Measurements from ENCODE around the gene CLCN1.
"Not testable (repeated sequence)": the region's sequence is repeated elsewhere in the genome, so short reads cannot be mapped to it uniquely, and the experiment has no call there.

Gene CLCN1

DNA sequence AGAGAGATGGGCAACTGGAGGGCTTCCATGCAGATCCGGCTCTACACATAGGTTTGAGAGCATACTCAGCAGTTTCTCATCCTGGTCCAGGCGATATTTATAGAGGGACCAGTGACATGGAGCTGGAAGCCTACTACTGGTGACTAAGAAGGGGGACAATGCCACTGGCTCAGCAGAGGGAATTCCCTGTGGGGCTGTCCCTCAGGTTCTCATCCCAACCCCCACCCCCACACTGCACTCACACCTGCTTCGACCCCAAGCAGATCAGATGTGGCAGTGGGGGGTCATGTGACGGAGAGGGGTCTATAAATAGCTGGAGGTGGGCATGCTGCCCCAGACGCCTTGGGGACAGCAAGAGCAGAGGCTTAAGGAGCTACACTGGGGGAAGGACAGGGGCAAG lies at the start of gene CLCN1:
CLCN1 (plus strand) TSS at position 336 of the 400 bp plus-strand sequence. CDS start 102 bp downstream, outside the sequence.
- no peak for DNase-seq

DNA sequence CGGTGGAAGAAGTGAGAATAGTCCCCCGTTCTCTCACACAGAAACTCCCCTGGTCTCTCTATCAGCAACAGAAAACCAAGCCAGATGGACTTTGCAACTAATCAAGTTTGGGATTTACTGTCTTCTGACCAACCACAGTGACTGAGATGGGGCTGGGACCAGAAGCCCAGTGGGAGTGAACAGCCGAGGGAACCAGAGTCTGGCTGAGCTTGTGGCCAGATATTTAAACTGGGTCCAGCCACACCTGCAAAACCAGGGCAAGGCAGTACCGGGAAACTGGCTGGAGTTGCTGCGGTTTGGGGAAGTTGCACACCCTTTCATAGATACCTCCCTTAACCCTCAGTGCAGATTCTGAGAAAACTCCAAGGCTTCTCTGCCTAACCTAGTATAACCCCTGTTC lies 46.7 kb upstream of the CLCN1 start:
- no peak for DNase-seq

- no peak for DNase-seq
Observed at GRCh38 chr7:143271240-143271639, 44.7 kb upstream of the CLCN1 start.

GRCh38 chr7:143272871-143273270 lies 43.0 kb upstream of the CLCN1 start:
- no peak for DNase-seq

- peak; percentile 68 for DNase-seq
Observed at GRCh38 chr7:143279186-143280098, 36.5 kb upstream of the CLCN1 start.

GRCh38 chr7:143280160-143280559 lies 35.8 kb upstream of the CLCN1 start:
- no peak for DNase-seq

- no peak for DNase-seq
Observed at GRCh38 chr7:143280566-143280965, 35.3 kb upstream of the CLCN1 start.

DNA sequence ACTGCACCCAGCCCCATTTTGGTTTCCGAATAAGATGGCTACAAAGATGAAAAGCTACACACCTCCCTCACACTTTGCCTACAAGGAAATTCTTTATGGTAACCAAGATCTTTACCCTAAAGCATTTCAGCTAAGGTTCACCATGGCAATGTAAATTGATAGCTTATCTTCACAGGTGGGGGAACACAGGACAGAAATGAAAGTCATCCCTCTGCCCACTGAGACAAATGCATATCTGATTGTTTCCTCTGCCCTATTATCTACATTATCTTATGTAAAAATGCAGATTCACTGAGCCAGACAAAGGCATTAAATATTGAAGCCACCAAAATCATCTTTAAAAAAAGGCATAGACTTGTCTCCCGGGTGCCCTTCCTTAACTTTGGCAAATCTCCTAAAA lies 34.4 kb upstream of the CLCN1 start:
- DNase-seq, result no peak

- no peak for DNase-seq
Observed at GRCh38 chr7:143282124-143282523, 33.8 kb upstream of the CLCN1 start.

DNA sequence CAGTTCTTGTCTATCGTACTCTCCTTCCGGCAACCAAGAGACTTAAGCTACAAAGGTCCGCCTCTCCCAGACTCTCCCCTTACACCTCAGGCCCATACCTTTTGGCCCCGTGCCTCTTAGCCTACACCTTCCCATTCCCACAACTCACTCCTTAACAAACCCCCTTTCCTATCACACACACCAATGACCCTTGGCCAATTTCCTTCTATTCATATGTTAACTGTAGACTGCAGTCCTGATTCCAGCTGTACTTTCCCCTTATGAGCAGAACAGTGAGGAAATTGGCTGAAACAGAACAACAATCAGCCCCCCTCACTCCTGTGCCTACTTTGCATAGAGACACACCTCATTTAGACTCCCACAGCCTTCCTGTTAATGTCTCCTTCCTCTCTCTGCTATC lies 32.5 kb upstream of the CLCN1 start:
- DNase-seq, result no peak

GRCh38 chr7:143284591-143285469 lies 31.1 kb upstream of the CLCN1 start, which contains the start of gene TMEM139:
Gene TMEM139, plus strand, starts transcription at chr7:143284958. Its CDS starts 1,000 bp downstream, at chr7:143285958.
- DNase-seq, result peak; percentile 83

GRCh38 chr7:143285470-143285778 lies 30.5 kb upstream of the CLCN1 start:
- DNase-seq, result peak; percentile 78

DNA sequence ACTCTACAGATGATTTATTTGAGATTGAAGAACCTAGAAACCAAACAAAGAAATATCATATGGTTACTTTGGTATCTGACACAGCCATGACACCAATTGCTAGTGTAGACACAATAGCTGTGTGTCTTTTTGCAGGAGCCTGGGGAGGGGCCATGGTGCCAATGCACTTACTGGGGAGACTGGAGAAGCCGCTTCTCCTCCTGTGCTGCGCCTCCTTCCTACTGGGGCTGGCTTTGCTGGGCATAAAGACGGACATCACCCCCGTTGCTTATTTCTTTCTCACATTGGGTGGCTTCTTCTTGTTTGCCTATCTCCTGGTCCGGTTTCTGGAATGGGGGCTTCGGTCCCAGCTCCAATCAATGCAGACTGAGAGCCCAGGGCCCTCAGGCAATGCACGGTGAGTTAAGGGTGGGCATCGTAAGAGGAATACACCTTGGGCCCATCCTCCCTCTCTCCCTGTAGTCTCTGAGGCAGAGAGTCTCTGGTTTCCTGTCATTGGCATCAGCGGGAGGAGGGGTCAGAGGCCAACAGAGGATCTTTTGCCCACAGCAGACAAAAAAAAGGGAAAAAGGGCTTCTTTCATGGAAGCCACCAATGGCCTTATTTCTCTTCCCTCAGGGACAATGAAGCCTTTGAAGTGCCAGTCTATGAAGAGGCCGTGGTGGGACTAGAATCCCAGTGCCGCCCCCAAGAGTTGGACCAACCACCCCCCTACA lies 29.9 kb upstream of the CLCN1 start:
- no peak for DNase-seq

DNA sequence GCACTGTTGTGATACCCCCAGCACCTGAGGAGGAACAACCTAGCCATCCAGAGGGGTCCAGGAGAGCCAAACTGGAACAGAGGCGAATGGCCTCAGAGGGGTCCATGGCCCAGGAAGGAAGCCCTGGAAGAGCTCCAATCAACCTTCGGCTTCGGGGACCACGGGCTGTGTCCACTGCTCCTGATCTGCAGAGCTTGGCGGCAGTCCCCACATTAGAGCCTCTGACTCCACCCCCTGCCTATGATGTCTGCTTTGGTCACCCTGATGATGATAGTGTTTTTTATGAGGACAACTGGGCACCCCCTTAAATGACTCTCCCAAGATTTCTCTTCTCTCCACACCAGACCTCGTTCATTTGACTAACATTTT lies 29.4 kb upstream of the CLCN1 start:
- DNase-seq, result no peak

GRCh38 chr7:143287339-143287934 lies 28.5 kb upstream of the CLCN1 start:
- no peak for DNase-seq

- peak; percentile 95 for DNase-seq
Observed at GRCh38 chr7:143287935-143288826, 27.7 kb upstream of the CLCN1 start, which contains the start of gene CASP2. Gene CASP2, plus strand, starts transcription at chr7:143288351. Its CDS starts 105 bp downstream, at chr7:143288456.

- peak; percentile 10 for DNase-seq
Observed at GRCh38 chr7:143288836-143289235, 27.1 kb upstream of the CLCN1 start.

DNA sequence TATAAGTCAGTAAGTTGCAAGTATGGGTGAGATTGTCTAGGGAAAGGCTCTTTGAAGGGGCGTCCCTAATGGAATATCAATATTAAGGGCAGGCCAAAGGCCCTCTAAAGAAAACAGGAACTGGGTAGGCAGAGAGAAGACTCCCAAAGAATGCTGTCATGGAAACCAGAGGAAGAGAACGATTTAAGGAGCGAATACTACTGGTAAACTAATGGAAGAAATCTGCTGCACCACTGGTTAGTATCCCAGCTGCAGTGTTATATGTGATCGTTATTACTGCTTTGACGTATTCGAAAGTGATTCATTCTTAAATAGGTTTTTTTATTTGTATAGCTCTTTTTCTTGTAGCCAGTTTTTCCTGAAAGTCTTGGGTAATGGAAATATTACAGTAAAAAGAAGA lies 26.5 kb upstream of the CLCN1 start:
- no peak for DNase-seq

GRCh38 chr7:143289888-143290287 lies 26.0 kb upstream of the CLCN1 start:
- DNase-seq, result not testable (repeated sequence)

DNA sequence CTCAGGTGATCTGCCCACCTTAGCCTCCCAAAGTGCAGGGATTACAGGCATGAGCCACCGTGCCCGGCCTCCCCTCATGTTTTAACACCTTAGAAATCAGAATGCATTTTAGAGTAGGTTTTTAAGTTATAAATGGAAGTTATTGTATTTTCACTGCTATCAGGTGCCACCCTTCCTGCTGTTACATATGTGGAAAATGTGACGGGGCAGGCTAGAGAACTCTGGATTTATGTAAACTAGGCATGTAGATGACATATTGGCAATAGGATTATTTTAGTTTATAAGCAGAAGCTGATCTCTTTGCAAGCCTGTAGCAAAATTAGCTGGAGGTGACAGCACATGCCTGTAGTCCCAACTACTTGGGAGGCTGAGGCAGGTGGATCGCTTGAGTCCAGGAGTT lies 25.6 kb upstream of the CLCN1 start:
- DNase-seq, result no peak

GRCh38 chr7:143292876-143293275 lies 23.0 kb upstream of the CLCN1 start:
- DNase-seq, result no peak

- peak; percentile 49 for DNase-seq
Observed at GRCh38 chr7:143295870-143296269, 20.0 kb upstream of the CLCN1 start.
